Activated CD8-positive, alpha-beta memory T cell treated with anti-CD3 and anti-CD28 coated beads, Interleukin-2, amount 50 U/mL, for 48 hours (primary cell): Measurements from ENCODE around the gene DPEP1.
"Not testable (repeated sequence)": the region's sequence is repeated elsewhere in the genome, so short reads cannot be mapped to it uniquely, and the experiment has no call there.

Source experiments
- DNase-seq: peaks from one replicate; pipeline ENCODE4 v3.0.0-alpha.2; 2020

DPEP1 gene

GRCh38 chr16:89613231-89613953, at the start of gene DPEP1:
TSS of gene DPEP1 (plus strand) at chr16:89613642. CDS start at chr16:89630411, 16,769 bp downstream.
- DNase-seq: no peak

GRCh38 chr16:89564476-89565255, 48.8 kb upstream of the DPEP1 start:
- peak; percentile 83 for DNase-seq

DNA sequence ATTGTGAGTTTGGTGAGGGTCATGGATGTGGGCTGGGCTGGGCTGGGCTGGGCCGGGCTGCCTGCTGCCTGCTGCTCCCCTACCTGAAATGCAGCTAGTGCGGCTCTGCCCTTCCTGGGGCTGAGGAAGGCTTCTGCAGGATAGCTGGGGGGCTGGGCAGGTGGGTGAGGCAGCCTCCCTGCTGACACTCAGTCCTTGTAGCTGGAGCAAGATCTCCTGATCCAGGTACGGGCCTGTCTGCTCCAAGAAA, 48.3 kb upstream of the DPEP1 start:
- DNase-seq: no peak

DNA sequence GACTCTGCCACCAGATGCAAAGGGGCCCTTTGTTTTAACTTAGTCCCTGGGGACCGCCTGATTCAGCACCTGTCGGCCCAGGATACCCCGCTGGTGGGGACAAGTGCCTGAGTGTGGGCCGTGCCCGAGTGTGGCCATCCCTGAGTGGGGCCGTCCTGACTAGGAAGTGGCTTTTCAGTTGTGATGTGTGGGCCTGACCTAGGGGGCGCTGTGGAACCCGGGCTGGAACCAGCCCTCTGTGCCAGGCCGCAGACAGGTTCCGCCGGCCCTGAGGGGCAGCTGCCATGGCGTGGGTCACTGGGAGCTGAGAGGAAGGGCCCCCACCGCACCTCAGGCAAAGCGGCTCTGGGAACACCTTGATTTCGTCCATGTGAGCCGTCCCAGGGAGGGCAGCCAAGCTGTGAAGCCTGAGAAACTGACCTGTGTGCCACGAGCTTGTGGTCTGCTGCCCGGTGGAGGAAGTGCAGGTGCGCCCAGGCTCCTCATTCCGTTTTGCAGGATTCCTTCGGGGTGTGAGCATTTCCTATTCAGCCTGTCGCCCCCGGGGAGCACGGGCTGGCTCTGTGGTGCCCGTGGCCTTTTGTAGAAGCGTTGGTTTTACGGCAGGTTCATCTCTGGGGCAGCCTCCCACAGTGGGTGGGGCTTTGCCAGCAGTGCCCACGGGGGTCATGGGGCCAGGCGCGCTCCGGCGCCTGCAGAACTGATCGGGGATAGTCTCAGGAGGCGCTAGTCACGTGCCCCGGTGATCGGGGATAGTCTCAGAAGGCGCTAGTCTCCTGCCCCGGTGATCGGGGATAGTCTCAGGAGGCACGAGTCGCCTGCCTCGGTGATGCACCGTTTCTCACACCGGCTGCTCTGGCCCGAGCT, 47.7 kb upstream of the DPEP1 start:
- DNase-seq: peak; percentile 91

- DNase-seq: no peak
Observed at GRCh38 chr16:89567656-89568594, 45.5 kb upstream of the DPEP1 start.

- DNase-seq: no peak
Observed at GRCh38 chr16:89569506-89570341, 43.7 kb upstream of the DPEP1 start.

DNA sequence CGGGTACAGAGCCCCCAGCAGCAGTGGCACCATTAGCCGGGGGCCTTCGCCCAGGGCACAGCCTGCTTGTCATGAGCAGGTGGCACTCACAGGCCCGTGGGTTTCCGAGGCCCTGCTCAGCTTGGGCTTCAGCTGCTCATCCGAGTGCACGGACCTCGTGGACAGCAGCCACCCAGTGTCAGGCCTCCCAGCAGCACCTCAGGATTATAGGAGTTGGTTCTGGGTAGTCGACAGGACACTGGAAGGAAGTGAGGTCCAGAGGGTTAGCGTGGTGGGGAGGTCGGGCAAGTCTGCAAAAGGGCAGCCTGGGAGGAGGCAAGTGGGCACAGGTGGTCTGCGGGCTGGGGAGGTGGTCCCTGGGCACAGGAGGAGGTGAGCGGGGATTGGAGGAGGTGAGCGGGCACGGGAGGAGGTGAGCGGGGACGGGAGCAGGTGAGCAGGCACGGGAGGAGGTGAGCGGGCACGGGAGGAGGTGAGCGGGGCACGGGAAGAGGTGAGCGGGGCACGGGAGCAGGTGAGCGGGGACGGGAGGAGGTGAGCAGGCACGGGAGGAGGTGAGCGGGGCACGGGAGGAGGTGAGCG, 43.0 kb upstream of the DPEP1 start:
- DNase-seq: no peak

DNA sequence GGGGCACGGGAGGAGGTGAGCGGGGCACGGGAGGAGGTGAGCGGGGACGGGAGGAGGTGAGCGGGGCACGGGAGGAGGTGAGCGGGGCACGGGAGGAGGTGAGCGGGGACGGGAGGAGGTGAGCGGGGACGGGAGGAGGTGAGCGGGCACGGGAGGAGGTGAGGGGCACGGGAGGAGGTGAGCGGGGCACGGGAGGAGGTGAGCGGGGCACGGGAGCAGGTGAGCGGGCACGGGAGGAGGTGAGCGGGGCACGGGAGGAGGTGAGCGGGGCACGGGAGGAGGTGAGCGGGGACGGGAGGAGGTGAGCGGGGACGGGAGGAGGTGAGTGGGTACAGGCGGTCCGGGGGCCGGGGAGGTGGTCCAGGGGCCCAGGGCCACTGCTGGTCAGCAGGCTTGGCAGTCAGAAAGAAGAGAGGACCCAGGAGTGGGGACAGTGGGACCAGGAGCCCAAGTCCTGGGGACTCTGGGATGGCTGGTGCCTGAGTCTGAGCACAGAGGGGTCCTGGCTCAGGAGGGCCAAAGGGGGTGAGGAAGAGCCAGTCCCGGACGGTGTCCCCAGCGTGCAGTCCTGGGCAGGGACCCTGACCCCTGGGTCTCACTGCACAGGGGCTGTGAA, 42.4 kb upstream of the DPEP1 start:
- not testable (repeated sequence) for DNase-seq

DNA sequence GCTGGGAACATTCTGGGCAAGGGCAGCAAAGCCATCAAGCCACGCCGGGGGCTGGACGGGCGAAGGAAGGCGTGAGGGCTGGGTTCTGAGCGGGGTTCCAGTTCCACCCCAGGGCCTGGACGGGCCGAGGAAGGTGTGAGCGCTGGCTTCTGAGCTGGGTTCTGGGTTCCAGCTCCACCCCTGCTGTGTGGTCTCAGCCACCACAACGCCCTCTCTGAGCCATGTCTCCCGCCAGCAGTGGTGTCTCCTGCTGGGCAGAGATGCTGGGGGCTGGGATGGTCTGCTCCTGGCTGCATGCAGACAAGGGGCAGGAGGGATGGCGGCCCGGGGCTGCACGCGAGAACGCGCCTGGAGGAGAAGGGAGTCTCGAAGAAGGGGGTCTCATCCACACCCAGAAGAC, 41.8 kb upstream of the DPEP1 start:
- no peak for DNase-seq

DNA sequence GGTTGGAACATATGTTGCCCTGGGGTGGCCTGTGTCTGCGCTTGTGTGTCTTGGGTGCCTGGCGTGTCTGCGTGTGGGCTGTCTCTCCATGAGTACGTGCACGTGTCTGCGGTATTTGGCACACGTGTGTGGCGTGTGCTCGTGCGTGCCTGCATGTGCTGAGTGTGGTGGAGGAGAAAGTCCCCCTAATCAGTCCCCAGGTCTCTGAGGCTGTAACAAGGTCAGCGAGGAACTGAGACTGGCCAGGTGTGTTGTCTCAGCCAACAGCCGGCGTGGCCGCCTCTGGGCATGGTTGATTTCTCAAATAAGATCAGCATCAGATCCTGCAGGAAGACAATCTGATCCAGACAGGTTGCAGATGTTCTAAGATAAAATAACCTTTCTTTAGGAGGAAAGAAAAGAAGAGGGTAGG, 41.4 kb upstream of the DPEP1 start:
- no peak for DNase-seq

- no peak for DNase-seq
Observed at GRCh38 chr16:89572485-89573205, 40.8 kb upstream of the DPEP1 start.

GRCh38 chr16:89573826-89574680, 39.4 kb upstream of the DPEP1 start:
- DNase-seq: no peak

- peak; percentile 85 for DNase-seq
Observed at GRCh38 chr16:89574681-89575246, 38.7 kb upstream of the DPEP1 start.

DNA sequence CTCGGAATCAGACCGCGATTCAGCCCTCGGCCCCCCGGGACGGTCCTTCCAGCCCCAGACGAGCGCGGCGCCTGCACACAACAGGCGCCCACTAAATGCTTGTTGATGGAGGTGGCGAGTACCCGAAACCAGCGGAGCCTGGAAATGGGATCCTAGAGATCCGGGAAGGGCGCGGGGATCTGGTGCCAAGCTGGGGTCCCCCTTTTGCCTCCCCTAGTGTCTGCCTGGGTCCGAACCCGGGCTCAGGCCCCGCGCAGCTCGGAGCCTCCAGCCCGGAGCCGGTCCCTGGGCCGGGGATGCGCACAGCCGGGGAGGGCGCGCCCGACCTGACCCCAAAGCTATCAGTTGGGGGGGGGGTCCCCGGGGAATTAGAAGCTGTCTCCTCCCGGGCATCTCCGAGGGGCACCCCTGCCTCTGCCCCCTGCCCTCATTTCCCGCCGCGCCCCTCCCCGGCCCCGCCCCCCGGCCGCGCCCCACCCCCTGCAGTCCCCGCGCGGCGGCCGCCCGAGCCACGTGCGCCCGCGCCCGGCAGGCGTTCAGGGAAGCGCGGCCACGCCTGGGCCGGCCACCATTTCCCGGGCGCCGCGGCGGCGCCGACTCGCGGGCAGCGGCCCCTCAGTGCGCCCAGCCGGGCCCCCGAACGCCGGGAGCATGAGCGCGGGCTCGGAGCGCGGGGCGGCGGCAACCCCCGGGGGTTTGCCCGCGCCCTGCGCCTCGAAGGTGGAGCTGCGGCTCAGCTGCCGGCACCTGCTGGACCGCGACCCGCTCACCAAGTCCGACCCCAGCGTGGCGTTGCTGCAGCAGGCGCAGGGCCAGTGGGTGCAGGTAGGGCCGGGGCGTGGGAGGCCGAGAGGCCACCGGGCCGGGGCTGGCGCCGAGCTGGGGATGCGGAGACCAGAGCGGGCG, 37.9 kb upstream of the DPEP1 start, which contains the start of gene CPNE7:
Gene CPNE7, plus strand, starts transcription at position 512 of the 906 bp plus-strand sequence. Its CDS starts 140 bp downstream, at position 652.
- DNase-seq: no peak

- DNase-seq: no peak
Observed at GRCh38 chr16:89576153-89577054, 37.0 kb upstream of the DPEP1 start.

- no peak for DNase-seq
Observed at GRCh38 chr16:89577055-89577759, 36.2 kb upstream of the DPEP1 start.
